CD4-positive, alpha-beta T cell (primary cell): ENCODE results near the gene HMCN2. TPM values are rescaled to one million over a fixed set of nuclear protein-coding genes. Genes with fewer than 3 reads are reported as not detected.

ENCODE experiments used
- ATAC-seq: fragments of 200-7000 bp; cut with Tn5 transposase; one replicate; pipeline ENCODE4 v1.10.0; 2022; ENCODE audit warnings: mild to moderate bottlenecking; ENCODE audit not compliant: poor library complexity
- CTCF ChIA-PET: fragments of 350-600 bp; sonication (Branson Sonifier 250); formaldehyde crosslinking; loops from one replicate; lab custom pipeline; 2021; ENCODE audit warnings: antibody characterized with exemption, inconsistent platforms; lab: Charles Lee
- POLR2A ChIA-PET: fragments of 350-600 bp; sonication (Branson Sonifier 250); formaldehyde crosslinking; loops from one replicate; lab custom pipeline; 2021; ENCODE audit warnings: antibody characterized with exemption, inconsistent platforms; lab: Charles Lee
- DNase-seq, 14 experiments: peaks; one replicate each; pipeline ENCODE4 v3.0.0-alpha.2; 2013 to 2020; ENCODE audit warnings: mixed read lengths in 2 of 14
- H3K27ac ChIP-seq, 2 donors: one replicate each; pipeline versions ENCODE4 v1.5.1 to v1.7.0; 2013; ENCODE audit warnings: low read length in 2 of 2, low read depth in 1 of 2, mild to moderate bottlenecking in 1 of 2
- H3K27me3 ChIP-seq, 2 experiments: 1 replicate in 1 of 2; 2 replicates in 1 of 2; pipeline versions ENCODE4 v1.6.1 to v1.7.0; 2013; ENCODE audit warnings: low read length in 2 of 2, control low read depth in 1 of 2, mild to moderate bottlenecking in 1 of 2, moderate library complexity in 1 of 2; ENCODE audit not compliant: insufficient read depth in 2 of 2, control insufficient read depth in 1 of 2
- H3K36me3 ChIP-seq: one replicate; pipeline ENCODE4 v1.6.1; 2013; ENCODE audit warnings: low read length, control low read depth; ENCODE audit not compliant: insufficient read depth
- H3K4me1 ChIP-seq: one replicate; pipeline ENCODE4 v1.6.1; 2013; ENCODE audit warnings: low read length, control low read depth; ENCODE audit not compliant: insufficient read depth
- H3K4me3 ChIP-seq: one replicate; pipeline ENCODE4 v1.5.1; 2013; ENCODE audit warnings: mild to moderate bottlenecking, low read length, moderate library complexity
- H3K9me3 ChIP-seq, 2 experiments: 1 replicate in 1 of 2; 2 replicates in 1 of 2; pipeline versions ENCODE4 v1.6.1 to v1.7.0; 2013; ENCODE audit warnings: low read length in 2 of 2, mild to moderate bottlenecking in 2 of 2, control low read depth in 1 of 2, moderate library complexity in 1 of 2; ENCODE audit not compliant: control insufficient read depth in 1 of 2, insufficient read depth in 1 of 2
- H3K27ac Mint-ChIP-seq: one replicate; pipeline ENCODE4 v1.8.0; 2020; ENCODE audit warnings: mixed read lengths
- H3K27me3 Mint-ChIP-seq: one replicate; pipeline ENCODE4 v1.8.0; 2021; ENCODE audit warnings: mixed read lengths
- H3K36me3 Mint-ChIP-seq: one replicate; pipeline ENCODE4 v1.8.0; 2021; ENCODE audit warnings: low read depth, mixed read lengths
- H3K4me1 Mint-ChIP-seq: one replicate; pipeline ENCODE4 v1.8.0; 2021; ENCODE audit warnings: low read depth, mixed read lengths
- H3K4me3 Mint-ChIP-seq: one replicate; pipeline ENCODE4 v1.8.0; 2020; ENCODE audit warnings: mild to moderate bottlenecking, mixed read lengths
- H3K9me3 Mint-ChIP-seq: one replicate; pipeline ENCODE4 v1.8.0; 2020; ENCODE audit warnings: mixed read lengths
- CTCF ChIP-seq: fragments of 200-600 bp; IDR thresholded peaks from one replicate; pipeline ENCODE4 v1.8.0; 2022; ENCODE audit warnings: antibody characterized with exemption, mild to moderate bottlenecking
- intact Hi-C, 2 experiments: fragments of 100-400 bp; cut with DNase I in 1 of 2; cut with micrococcal nuclease in 1 of 2; formaldehyde crosslinking; loops; one replicate each; pipeline versions ENCODE4 v1.15.1 to v1.9.0; 2023 to 2025; cut with DNase I, micrococcal nuclease
- total RNA-seq, 174 experiments: library from RNA in 2 of 174; stranded (reverse) in 2 of 174; gene quantifications; one replicate each; pipeline ENCODE4 v1.2.3 and lab custom pipeline; 2021 to 2026

Gene HMCN2
- total RNA-seq, 2 experiments from 2014 or later = not detected

DNA sequence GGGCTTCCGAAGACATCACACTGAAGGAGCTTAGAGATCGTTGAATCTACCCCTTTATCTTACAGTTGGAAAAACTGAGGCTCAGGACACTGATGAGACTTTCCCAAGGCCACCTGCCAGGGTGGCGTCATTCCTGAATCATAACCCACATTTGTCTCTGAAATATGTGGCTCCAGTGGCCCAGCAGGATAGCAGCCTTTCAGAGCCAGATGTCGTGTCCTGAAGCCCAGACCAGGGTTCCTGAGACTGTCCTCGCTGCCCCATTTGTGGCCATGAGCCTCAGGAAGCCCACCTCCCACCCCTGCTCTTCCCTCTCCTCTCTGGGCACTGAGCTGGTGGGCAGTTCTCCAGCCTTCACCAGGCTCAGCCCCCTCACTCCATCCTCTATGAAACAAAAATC is 2.4 kb downstream of the HMCN2 start:
- intact Hi-C loops = no loop called here
- Histone ChIP-seq H3K4me3 (no peak overlapping the region), H3K27ac (no peak overlapping the region), H3K36me3 (no peaks in the 10 kb centered on the region), H3K4me1 (no peaks in the 10 kb centered on the region), H3K9me3 (peaks cover 0 to 8% of the 10 kb centered on the region in 2 experiments), H3K27me3 (peaks cover 41 to 69% of the 10 kb centered on the region in 2 experiments)
- POLR2A ChIA-PET = no interaction called here
- H3K9me3 Mint-ChIP-seq = no peaks in the 10 kb centered on the region
- CTCF ChIA-PET = no interaction called here
- no peaks in the 10 kb centered on the region for H3K36me3 Mint-ChIP-seq
- ATAC-seq (no peak), DNase-seq (no peak)
- H3K27ac Mint-ChIP-seq = no peak overlapping the region
- H3K27me3 Mint-ChIP-seq = peaks cover 83% of the 10 kb centered on the region
- peaks cover 12% of the 10 kb centered on the region for H3K4me1 Mint-ChIP-seq
- TF ChIP-seq CTCF = no peak
- H3K4me3 Mint-ChIP-seq = no peak overlapping the region

- intact Hi-C loops = no loop called here
- CTCF ChIA-PET = no interaction called here
- H3K36me3 Mint-ChIP-seq = no peaks in the 10 kb centered on the region
- peaks cover 0 to 8% of the 10 kb centered on the region in 2 experiments for H3K9me3 ChIP-seq
- no peak overlapping the region for H3K27ac Mint-ChIP-seq
- ATAC-seq (no peak), DNase-seq (no peak)
- POLR2A ChIA-PET = no interaction called here
- H3K27me3 ChIP-seq = peaks cover 37 to 62% of the 10 kb centered on the region in 2 experiments
- H3K27ac ChIP-seq = no peak overlapping the region
- no peaks in the 10 kb centered on the region for H3K36me3 ChIP-seq
- no peak overlapping the region for H3K4me3 Mint-ChIP-seq
- no peaks in the 10 kb centered on the region for H3K9me3 Mint-ChIP-seq
- H3K4me1 Mint-ChIP-seq = peaks cover 12% of the 10 kb centered on the region
- peaks cover 77% of the 10 kb centered on the region for H3K27me3 Mint-ChIP-seq
- no peaks in the 10 kb centered on the region for H3K4me1 ChIP-seq
- no peak overlapping the region for H3K4me3 ChIP-seq
- no peak for TF ChIP-seq CTCF
These were observed 3.1 kb downstream of the HMCN2 start for GRCh38 chr9:130268521-130269211.

- Histone ChIP-seq H3K9me3 (no peaks in the 10 kb centered on the region), H3K4me1 (no peaks in the 10 kb centered on the region), H3K4me3 (no peak overlapping the region), H3K36me3 (no peaks in the 10 kb centered on the region), H3K27ac (no peak overlapping the region), H3K27me3 (peaks cover 20 to 35% of the 10 kb centered on the region in 2 experiments)
- no peak for TF ChIP-seq CTCF
- ATAC-seq (no peak), DNase-seq (no peak)
- intact Hi-C loops = no loop called here
- Mint-ChIP-seq H3K9me3 (no peaks in the 10 kb centered on the region), H3K4me1 (peaks cover 8% of the 10 kb centered on the region), H3K36me3 (no peaks in the 10 kb centered on the region), H3K27ac (no peak overlapping the region), H3K27me3 (peaks cover 67% of the 10 kb centered on the region), H3K4me3 (no peak overlapping the region)
- CTCF ChIA-PET = interaction anchor here (1.1 kb wide), 1 partner anchor 16 kb away, joined by 3 read pairs; no protein-coding TSS in a partner anchor
- POLR2A ChIA-PET = no interaction called here
These were observed 5.9 kb downstream of the HMCN2 start for GRCh38 chr9:130271473-130271872.
